Right ventricle myocardium superior (tissue), 1 donor: ENCODE results near the gene E2F8. TPM values are rescaled to one million over a fixed set of nuclear protein-coding genes. Genes with fewer than 3 reads are reported as not detected.
"Not testable (repeated sequence)": the region's sequence is repeated elsewhere in the genome, so short reads cannot be mapped to it uniquely, and the experiment has no call there.

ENCODE experiments used
- ATAC-seq: fragments of 200-7000 bp; cut with Tn5 transposase; one replicate; pipeline ENCODE4 v1.9.1; 2020; ENCODE audit warnings: mild to moderate bottlenecking; ENCODE audit not compliant: poor library complexity
- DNase-seq: peaks from one replicate; pipeline ENCODE4 v3.0.0-alpha.2; 2020
- intact Hi-C: fragments of 100-400 bp; cut with DNase I; formaldehyde crosslinking; loops from one replicate; pipeline ENCODE4 v1.11.2; 2022
- total RNA-seq: library from RNA; stranded (reverse); fragmentation: NEBNext Ultra II Directional; extraction: Animal tissue kit (Norgen Biotek cat#: 25700); gene quantifications from one replicate; pipeline ENCODE4 v1.2.1, GENCODE V29; 2021
- donor health status: DM: no; HTN: yes; CAD: no; lungs with severe emphysema.

Gene E2F8
- total RNA-seq, 1 donor from 2014 or later, result 2.0 TPM

DNA sequence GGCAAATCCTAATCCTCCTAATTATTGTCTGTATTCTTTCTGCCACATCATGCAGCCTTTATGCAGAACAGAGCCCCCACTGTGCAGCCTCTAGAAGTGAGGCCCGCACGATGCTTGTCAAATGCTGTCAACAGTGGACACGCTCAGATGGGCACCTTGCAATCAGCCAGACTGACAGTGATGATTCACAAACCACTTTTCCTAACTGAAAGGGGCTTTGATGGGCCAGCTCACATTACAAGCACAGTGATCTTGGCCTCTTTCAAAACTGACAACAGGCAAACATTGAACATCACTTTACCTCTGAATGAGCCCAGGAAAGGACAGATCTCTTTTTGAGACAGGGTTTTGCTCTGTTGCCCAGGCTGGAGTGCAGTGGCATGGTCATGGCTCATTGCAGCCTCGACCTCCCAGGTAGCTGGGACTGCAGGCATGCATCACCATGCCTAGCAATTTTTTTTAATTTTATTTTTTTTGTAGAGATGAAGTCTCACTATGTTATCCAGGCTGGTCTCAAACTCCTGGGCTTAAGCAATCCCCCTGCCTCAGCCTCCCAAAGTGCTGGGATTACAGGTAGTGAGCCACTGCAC, 18.0 kb upstream of the E2F8 start:
- DNase-seq, result no peak
- intact Hi-C loops, result no loop called here
- ATAC-seq, result no peak

DNA sequence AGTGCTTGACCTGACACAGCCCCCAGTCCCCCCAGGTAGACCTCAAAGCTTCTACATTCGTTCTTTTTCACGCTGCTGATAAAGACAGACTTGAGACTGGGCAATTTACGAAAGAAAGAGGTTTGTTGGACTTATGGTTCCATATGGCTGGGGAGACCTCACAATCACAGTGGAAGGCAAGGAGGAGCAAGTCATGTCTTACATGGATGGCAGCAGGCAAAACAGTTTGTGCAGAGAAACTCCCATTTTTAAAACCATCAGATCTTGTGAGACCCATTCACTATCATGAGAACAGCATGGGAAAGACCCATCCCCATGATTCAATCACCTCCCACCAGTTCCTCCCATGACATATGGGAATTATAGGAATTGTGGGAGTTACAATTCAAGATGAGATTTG, 13.7 kb upstream of the E2F8 start:
- DNase-seq, ATAC-seq, intact Hi-C loops: not testable (repeated sequence)

DNA sequence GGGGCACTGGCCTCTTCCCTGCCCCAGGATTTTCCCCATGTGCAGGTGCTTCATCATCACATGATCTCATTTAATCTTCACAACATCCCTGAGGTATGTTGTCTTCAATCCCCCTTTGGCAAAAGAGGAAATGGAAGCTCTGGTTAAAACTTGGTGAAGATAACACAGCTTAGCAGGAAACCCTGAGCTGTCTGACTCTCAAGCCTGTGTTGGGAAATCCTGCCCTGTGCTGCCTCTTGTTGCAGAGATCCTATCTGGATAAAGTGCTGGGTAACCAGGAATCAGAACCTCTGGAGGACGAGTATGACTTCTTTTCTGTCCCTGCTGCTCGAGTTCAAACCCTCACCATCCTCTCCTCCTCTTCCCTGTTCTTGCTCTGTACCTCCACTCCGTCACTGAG, 13.1 kb upstream of the E2F8 start:
- no peak for ATAC-seq
- DNase-seq, result no peak
- intact Hi-C loops, result no loop called here

DNA sequence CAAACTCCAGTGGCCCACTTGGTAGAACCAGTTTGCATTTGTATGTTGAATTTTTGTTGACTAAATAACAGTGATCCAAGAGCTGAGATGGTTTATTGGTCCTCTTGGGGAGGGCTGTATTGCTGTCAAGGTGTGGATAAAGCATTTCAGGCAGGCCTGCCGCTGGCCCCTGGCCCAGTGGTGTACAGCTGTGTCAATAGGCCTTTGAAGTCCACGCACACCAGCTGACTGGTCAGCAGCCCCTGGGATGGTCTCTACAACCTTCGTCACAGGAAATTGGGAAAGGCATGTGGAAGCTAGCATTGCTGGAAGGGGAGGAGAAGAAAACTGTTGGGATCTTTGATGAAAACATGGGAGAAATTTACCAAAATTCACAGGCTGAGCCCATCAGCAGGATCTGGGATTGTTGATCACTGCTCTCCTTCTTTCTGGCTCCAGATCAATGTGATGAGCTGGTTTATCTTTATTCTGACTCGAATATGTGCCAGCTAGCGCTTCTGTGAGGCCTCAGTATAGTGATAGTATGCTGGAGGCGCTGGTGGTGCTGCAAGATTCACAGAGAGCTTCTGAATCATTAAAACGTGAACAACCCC, 12.5 kb upstream of the E2F8 start:
- DNase-seq (no peak), ATAC-seq (no peak)
- intact Hi-C loops, result no loop called here

DNA sequence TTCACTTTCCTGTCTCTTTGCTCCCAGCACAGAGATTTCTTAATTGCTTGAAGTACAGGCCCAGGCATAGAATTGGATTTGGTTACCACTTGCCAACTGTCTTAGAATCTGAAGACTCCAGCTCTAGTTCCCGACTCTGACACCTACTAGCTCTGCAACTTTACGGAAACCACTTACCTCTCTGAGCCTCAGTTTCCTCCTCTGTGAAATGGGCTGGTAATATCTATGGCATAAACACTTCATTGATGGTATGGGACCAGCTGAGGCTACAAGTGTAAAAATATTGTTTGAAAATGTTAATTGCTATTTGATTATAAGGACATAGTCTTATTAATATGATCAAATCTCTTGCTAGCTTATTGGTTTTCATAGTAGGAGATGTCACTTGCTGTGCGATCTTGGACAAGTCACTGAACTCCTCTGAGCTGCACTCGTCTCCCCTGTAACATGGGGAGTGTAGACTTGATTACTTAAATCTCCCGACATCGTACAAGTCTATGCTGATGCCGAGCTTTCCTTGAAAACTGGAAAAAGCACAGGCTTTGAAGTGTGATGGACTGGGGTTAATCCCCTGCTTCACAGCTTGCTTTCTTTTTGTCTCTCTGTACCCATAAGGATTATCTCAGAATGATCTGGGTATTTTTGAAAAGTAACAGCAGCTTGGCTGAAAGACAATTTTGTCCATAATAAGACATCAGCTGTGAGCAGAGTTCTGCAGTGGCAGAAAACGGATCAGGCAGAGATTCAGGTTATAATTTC, 11.8 kb upstream of the E2F8 start:
- DNase-seq (no peak), ATAC-seq (no peak)
- intact Hi-C loops, result no loop called here

DNA sequence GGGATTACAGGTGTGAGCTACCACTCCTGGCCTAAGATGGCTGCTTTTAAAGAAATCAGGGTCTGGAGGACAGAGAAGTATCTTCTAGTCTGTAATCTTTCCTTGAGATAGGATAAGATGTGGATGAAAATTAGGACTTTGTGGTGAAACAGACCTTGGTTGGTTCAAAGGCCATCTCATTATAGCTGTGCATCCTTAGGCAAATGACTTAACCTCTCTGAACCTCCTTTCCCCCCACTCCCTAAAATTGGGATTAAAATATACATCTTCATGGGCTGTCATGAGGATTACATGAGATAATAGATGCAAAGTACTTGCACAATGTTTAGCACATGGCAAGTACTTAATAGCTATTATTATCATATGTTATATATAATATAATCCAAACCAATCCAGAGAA, 10.8 kb upstream of the E2F8 start:
- ATAC-seq (no peak), DNase-seq (no peak)
- intact Hi-C loops, result no loop called here

DNA sequence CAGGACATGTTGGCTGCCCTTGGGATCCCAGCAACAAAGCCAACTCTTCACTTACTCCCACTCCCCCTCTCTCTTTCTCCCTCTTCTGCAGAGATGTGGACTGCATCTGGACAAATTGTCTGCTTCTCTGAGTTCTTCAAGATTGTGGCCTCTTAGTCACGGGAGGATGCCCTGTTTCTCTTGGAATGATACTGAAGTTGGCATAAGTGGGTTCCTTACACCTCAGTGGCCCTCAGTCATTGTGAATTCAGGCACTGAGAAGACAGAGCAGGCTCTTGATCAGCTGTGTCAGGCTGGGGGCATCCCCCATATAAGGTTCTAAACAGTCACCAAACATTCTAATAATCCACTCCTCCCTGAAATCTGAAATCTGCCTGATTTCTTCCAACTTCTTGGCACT, 6.1 kb upstream of the E2F8 start:
- ATAC-seq (no peak), DNase-seq (no peak)
- intact Hi-C loops, result no loop called here

DNA sequence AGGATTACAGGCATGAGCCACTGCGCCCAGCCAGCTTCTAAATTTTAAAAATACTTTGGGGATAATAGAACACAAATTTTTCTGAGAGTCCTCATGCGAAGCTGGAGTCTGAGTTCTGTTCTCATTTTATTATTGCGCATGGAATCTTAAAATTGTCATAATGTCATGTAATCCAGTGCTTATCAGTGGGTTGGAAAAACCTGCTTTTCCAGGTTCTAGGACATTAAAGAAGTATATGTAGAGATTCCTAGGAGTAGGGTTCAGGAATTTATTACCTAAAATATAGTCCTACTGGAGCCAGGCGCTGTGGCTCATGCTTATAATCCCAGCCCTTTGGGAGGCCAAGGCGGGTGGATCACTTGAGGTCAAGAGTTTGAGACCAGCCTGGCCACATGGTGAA, 4.6 kb upstream of the E2F8 start:
- intact Hi-C loops, result no loop called here
- DNase-seq, result no peak
- no peak for ATAC-seq

DNA sequence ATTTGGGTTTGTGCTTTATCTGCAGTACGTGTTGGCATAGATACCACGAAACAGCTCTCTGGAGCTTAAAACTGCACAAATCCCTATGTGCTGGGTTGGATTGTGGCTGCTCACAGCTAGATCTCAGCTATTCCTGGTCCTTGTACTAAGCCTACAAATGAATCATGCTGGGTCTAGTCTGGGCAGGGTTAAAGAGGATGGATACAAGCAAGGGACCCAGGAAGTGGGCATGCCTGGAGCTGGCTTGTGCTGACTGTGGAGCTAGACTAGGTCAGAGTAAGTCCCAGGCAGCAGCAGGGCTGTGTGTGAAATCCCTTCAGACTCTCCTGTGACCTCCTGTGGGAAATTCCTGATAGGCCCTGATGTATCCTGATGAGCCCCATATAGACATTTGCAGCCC, 3.9 kb upstream of the E2F8 start:
- intact Hi-C loops, result loop anchor here (5.0 kb wide), 1 partner anchor 42 kb away; the partner anchor contains the start of gene CSRP3
- ATAC-seq, result no peak
- no peak for DNase-seq

DNA sequence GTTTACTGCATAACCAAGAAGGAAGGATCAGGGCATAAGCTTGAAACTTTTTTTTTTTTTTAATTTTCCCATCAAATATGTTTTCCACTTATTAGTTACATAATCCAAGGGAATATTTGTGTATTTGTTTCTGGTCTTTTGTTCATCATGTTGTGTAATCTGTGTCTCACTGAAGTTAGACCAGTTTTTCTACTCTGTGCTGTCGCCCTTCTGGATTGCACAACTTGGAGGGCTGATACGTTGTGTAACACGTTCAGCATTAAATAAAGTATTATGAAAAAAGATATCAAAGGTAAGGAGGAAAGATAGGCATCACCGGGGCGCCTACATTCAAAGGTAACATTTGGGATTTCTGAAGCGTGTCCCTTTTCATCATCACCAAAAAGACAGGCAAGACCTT, 3.3 kb upstream of the E2F8 start:
- intact Hi-C loops, result loop anchor here (5.0 kb wide), 1 partner anchor 42 kb away; the partner anchor contains the start of gene CSRP3
- DNase-seq (no peak), ATAC-seq (no peak)

DNA sequence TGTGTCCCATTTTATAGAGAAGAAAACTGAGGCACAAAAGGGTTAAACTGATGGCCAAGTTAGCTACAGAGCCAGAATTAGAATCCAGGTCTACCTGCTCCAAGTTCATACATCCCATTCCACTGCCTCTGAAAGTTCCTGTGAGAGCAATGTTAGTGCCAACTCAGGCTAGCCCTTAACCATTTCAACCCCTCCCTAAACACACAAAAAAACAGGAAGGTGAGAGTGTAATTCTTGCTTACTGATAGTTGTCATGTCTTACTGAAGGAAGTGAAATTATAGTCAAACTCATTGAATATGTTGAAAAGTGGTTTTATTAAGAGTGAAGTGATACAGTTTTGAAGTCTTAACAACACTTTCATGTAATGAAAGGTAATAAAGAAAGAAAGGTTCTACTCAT, 2.9 kb upstream of the E2F8 start:
- intact Hi-C loops, result loop anchor here (5.0 kb wide), 1 partner anchor 41 kb away; the partner anchor contains the start of gene CSRP3
- DNase-seq (no peak), ATAC-seq (no peak)

DNA sequence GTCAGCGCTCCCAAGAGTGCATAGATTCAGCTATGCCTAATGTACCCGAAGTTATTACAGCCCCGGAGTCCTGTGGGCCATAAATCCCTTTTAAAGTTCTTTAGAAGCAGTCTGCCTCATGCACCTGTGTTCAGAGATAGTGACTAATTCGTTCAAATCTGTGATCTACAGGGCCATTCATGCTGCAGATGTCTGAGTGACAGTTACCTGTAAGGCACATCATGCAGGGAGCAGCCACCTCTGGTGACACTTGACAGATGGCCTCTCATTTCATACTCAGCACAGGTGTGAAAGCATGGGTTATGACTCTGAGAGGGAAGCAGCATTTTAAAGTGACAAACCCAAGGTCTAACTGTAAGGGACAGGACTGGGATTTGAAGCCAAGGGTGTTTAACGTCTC, 2.4 kb upstream of the E2F8 start:
- intact Hi-C loops, result loop anchor here (5.0 kb wide), 1 partner anchor 41 kb away; the partner anchor contains the start of gene CSRP3
- DNase-seq (no peak), ATAC-seq (no peak)

DNA sequence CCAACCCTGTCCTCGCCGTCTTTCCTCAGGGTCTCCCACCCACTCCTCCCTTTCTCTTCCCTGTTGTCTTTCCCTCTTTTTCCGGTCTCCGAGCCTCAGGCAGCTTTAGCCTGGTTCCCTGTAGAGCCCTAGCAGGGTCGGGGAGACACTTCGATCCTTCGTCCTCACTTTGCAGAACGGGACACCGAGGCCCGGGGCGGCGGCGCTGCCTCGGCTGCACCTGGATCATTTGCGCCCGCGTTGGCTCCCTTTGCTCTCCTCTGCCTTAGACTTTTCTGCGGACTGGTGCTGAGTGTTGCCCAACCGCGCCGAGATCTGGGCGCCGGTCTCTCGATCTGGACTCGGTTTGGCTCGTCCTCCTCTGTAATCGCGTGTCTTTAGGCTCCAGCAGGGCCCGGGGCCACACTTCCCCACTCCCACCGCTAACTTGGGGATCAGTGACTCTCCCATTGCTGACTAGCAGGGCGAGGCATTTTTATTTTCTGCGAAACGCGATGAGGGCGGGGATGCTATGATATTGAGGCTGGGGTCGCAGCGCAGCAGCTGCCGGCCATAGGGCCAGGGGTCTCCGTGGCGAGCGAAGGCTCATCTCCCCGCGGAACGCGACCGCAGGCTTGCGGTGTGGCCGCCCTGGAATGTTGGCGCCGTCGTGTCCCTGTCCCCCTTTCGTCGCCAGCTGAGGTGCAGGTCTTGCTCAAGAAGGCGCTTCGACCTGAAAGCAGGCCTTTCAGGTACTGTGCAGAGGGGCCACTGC, 1.6 kb upstream of the E2F8 start:
- intact Hi-C loops, result loop anchor here (5.0 kb wide), 1 partner anchor 40 kb away; the partner anchor contains the start of gene CSRP3
- peak; percentile 42 for DNase-seq
- peak; percentile 2 for ATAC-seq

DNA sequence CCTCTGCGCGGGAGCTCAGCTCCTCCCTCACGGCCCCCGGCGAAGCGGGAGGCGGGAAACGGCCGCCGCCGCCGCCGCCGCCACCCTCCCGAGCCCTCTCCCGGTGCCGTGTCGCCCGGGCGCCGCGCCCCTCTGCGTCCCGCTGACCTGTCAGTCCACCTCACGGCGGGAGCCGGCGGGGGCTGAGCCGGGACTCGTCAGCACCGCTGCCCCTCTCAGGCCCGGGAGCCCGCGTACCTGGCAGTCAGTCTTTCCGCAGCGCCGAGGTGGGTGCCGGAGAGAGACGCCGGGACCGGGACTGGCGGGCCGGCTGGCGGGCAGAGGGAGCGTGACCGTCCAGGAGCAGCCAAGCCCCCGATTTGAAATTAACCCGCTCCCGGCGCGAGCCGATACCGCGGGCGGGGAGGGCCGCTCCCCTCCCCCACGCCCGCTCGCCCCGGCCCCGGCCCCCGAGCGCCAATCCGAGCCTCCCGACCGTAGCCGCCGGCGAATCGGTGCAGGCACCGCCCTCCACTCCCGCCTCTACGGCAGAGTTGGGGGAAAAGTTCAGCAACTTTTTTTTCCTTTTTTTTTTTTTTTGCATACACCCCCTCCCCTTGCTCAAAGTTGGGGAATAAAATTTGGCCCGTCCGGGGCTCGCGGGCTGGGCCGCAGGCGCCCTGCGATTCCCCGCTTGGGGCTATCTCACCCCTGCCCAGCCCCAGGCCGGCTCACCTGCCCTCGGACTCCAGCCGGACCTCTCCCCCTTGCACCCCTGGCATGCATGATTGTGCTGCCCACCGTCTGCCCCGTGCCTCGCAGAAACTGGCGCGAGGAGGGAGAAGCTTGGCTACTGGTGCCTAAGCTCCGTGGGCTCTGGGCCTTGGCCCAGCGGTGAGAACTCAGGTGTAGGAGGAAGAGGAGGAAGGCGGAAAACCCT, 774 bp upstream of the E2F8 start:
- intact Hi-C loops, result loop anchor here (5.0 kb wide), 1 partner anchor 39 kb away; the partner anchor contains the start of gene CSRP3
- ATAC-seq (peak; percentile 67), DNase-seq (peak; percentile 58)

DNA sequence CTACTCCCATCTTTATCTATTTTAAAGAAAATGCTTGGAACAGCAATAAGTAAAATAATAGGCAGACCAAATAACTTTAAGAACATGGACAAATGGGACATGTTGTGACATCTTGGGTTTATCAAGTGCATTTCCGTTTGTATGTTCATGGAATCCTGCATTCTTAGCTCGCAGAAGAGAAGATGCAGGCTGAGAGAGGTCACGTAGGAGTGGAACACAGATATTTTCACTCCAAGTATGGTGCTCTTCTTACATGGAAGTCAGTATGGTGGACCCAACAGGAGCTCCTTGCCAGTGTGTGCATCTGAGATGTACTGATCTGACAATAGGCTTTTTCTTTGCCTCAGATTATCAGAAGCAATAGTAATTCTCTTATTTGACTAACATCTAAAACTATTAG, 1.7 kb downstream of the E2F8 start:
- ATAC-seq (no peak), DNase-seq (no peak)
- intact Hi-C loops, result no loop called here

DNA sequence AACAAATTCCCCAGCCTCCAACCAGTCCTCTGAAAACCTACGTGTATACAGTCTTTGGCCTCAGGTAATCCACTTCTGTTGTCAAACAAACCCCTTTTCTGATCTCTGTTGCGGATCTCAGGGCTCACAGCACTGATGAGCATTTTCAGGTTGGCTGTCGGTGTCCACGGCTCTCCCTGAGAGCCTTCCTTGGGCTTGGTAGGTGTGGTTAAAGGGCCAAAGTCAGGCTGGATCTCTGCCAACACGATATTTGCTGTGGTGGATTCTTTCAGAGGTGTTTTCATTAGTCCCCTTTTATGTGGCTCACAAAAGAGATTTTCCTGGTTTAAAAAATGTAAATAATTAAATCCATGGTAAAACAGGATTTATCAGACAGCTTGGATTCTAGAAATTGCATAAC, 2.9 kb downstream of the E2F8 start:
- DNase-seq (no peak), ATAC-seq (no peak)
- intact Hi-C loops, result no loop called here

DNA sequence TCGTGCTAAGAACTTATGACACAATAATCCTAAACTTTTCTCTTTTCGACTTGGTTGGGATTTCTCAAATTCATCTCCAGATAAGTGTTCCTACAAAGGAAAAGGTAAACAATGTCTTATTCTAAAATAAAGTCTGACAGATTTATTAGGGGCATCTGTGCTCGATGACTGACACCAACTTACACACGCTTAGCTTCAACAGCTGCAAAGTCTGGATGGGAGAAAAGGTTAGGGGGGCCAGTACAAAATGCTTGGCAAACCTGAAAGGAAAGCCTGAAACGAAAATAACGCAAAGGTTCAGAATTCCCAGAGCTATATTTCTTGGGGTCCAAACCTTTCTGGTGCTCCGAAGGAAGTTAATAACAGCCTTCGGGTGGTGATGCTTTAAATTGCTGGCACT, 3.4 kb downstream of the E2F8 start:
- no peak for ATAC-seq
- no peak for DNase-seq
- intact Hi-C loops, result no loop called here

DNA sequence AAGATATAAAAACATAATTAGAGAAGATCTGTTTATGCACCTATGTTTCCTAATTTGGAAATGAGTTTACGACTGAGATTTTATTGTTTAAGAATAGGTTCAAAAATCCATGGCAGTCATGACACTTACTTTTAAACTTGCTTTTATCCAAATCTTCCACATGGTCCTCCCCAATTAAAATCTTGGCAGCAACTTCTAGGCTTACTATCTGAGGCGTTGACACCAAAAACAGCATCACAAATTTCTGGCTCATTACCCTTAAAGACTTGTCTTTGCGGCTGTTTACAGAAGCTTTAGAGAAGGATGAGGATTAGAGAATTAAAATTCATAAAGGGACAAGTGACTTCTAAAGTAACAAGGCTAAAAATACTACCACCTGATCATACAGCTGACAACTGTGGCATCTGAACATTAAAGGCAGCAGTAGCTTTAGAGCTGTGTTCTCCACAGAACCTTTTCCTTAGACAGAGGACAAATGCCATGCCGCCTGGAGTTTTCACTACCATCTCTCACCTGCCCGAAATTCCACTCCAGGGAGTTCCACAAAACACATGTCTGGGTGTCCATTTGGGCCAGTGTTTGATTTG, 6.4 kb downstream of the E2F8 start:
- DNase-seq (no peak), ATAC-seq (no peak)
- intact Hi-C loops, result no loop called here
